ENCODE measurements around the gene KIF5A.

KIF5A gene

DNA sequence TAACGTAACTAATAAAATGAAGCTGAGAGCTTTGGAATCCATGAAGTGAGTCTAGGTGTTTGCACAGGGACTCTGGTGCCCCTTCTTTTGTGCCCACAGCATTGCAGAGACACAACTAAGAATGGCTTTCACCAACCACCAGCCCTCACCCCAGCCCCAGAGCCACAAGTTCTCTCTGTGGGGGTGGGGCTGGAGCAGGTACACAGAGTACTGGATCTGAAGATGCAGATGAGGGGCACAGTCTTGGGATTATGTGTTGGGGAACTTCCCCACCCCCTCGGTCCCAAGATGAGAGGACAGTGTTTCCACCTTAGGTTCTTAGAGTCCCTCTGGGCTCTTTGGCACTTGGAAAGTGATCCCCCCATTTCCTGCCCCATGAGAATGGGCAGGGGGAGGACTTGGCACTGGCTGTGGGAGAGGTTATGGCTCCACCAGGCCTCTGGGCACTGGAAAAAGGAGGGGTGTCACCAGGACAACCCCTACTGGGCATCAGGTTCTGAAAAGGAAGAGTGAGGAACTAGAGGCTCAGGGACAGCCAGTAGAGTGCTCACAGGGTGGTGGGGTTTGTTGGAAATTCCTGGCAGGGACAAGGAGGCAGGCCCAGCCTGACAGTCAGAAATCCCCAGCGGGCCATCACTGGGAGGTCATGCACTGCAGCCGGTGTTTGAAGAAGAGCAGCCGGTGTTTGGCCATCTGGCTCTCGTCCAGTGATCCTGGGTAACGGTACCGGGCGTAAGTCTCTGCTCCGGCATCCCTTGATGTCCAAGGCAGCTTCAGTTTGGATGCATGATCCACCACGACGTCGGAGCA is 76.5 kb downstream of the KIF5A start:
- Histone ChIP-seq H3K9me2 (replicated peaks; ENCODE audit: low read depth, low read length) (no peaks in the 10 kb centered on the region), H3K27me3 (ENCODE audit: insufficient read depth, low read length, poor library complexity, severe bottlenecking) (no peaks in the 10 kb centered on the region), H3K9me3 (ENCODE audit: insufficient read depth, low read depth, low read length) (no peaks in the 10 kb centered on the region), H2AFZ (ENCODE audit: low read length) (no peak overlapping the region), H4K20me1 (ENCODE audit: insufficient read depth, low read length, poor library complexity, severe bottlenecking) (no peaks in the 10 kb centered on the region), H3K9ac (ENCODE audit: low read depth, low read length, poor library complexity, severe bottlenecking) (no peak overlapping the region), H3K4me1 (ENCODE audit: insufficient read depth, low read length, poor library complexity, severe bottlenecking) (no peaks in the 10 kb centered on the region), H3F3A (ENCODE audit: low read depth) (no peaks in the 10 kb centered on the region), H3K4me3 (ENCODE audit: low read length, poor library complexity, severe bottlenecking) (no peak overlapping the region), H3K79me2 (ENCODE audit: insufficient read depth, low read length) (no peaks in the 10 kb centered on the region), H3K36me3 (ENCODE audit: insufficient read depth, low read length) (no peaks in the 10 kb centered on the region), H3K4me2 (ENCODE audit: low read depth, low read length, poor library complexity, severe bottlenecking) (no peak overlapping the region)
- TF ChIP-seq, protein P1, sequence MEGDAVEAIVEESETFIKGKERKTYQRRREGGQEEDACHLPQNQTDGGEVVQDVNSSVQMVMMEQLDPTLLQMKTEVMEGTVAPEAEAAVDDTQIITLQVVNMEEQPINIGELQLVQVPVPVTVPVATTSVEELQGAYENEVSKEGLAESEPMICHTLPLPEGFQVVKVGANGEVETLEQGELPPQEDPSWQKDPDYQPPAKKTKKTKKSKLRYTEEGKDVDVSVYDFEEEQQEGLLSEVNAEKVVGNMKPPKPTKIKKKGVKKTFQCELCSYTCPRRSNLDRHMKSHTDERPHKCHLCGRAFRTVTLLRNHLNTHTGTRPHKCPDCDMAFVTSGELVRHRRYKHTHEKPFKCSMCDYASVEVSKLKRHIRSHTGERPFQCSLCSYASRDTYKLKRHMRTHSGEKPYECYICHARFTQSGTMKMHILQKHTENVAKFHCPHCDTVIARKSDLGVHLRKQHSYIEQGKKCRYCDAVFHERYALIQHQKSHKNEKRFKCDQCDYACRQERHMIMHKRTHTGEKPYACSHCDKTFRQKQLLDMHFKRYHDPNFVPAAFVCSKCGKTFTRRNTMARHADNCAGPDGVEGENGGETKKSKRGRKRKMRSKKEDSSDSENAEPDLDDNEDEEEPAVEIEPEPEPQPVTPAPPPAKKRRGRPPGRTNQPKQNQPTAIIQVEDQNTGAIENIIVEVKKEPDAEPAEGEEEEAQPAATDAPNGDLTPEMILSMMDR (conservative IDR thresholded peaks at IDR 0.05; ENCODE audit: low read length), result no peak
- no peak for TF ChIP-seq EZH2phosphoT487 (IDR thresholded peaks at IDR 0.05; ENCODE audit: borderline replicate concordance)

- no peaks in the 10 kb centered on the region for H3F3A ChIP-seq (ENCODE audit: low read depth)
- H3K27me3 ChIP-seq (ENCODE audit: insufficient read depth, low read length, poor library complexity, severe bottlenecking), result no peaks in the 10 kb centered on the region
- no peak for TF ChIP-seq EZH2phosphoT487 (IDR thresholded peaks at IDR 0.05; ENCODE audit: borderline replicate concordance)
- TF ChIP-seq, protein P1 (conservative IDR thresholded peaks at IDR 0.05; ENCODE audit: low read length), result no peak
- H3K9me2 ChIP-seq (replicated peaks; ENCODE audit: low read depth, low read length), result no peaks in the 10 kb centered on the region
- H2AFZ ChIP-seq (ENCODE audit: low read length), result no peak overlapping the region
- no peaks in the 10 kb centered on the region for H4K20me1 ChIP-seq (ENCODE audit: insufficient read depth, low read length, poor library complexity, severe bottlenecking)
- H3K4me3 ChIP-seq (ENCODE audit: low read length, poor library complexity, severe bottlenecking), result no peak overlapping the region
- H3K4me2 ChIP-seq (ENCODE audit: low read depth, low read length, poor library complexity, severe bottlenecking), result no peak overlapping the region
- no peaks in the 10 kb centered on the region for H3K36me3 ChIP-seq (ENCODE audit: insufficient read depth, low read length)
- H3K4me1 ChIP-seq (ENCODE audit: insufficient read depth, low read length, poor library complexity, severe bottlenecking), result no peaks in the 10 kb centered on the region
- no peaks in the 10 kb centered on the region for H3K79me2 ChIP-seq (ENCODE audit: insufficient read depth, low read length)
- H3K9ac ChIP-seq (ENCODE audit: low read depth, low read length, poor library complexity, severe bottlenecking), result no peak overlapping the region
- no peaks in the 10 kb centered on the region for H3K9me3 ChIP-seq (ENCODE audit: insufficient read depth, low read depth, low read length)
Observed at GRCh38 chr12:57626921-57627445, 77.1 kb downstream of the KIF5A start.

- Histone ChIP-seq H3K9me3 (ENCODE audit: insufficient read depth, low read depth, low read length) (no peaks in the 10 kb centered on the region), H3K4me2 (ENCODE audit: low read depth, low read length, poor library complexity, severe bottlenecking) (no peak overlapping the region), H3K9me2 (replicated peaks; ENCODE audit: low read depth, low read length) (no peaks in the 10 kb centered on the region), H3K4me1 (ENCODE audit: insufficient read depth, low read length, poor library complexity, severe bottlenecking) (no peaks in the 10 kb centered on the region), H3F3A (ENCODE audit: low read depth) (no peaks in the 10 kb centered on the region), H3K36me3 (ENCODE audit: insufficient read depth, low read length) (no peaks in the 10 kb centered on the region), H3K4me3 (ENCODE audit: low read length, poor library complexity, severe bottlenecking) (no peak overlapping the region), H3K27me3 (ENCODE audit: insufficient read depth, low read length, poor library complexity, severe bottlenecking) (no peaks in the 10 kb centered on the region), H2AFZ (ENCODE audit: low read length) (no peak overlapping the region), H4K20me1 (ENCODE audit: insufficient read depth, low read length, poor library complexity, severe bottlenecking) (no peaks in the 10 kb centered on the region), H3K79me2 (ENCODE audit: insufficient read depth, low read length) (no peaks in the 10 kb centered on the region), H3K9ac (ENCODE audit: low read depth, low read length, poor library complexity, severe bottlenecking) (no peak overlapping the region)
- TF ChIP-seq, protein P1 (conservative IDR thresholded peaks at IDR 0.05; ENCODE audit: low read length), result no peak
- TF ChIP-seq EZH2phosphoT487 (IDR thresholded peaks at IDR 0.05; ENCODE audit: borderline replicate concordance), result no peak
Observed at GRCh38 chr12:57627501-57628279, 77.8 kb downstream of the KIF5A start.

Data from Loucy (cell line).